ENCODE results near the gene TPD52L2.
A peak's percentile ranks its signal among the peaks of the same experiment; 100 is the strongest.
"Not testable (repeated sequence)": the region's sequence is repeated elsewhere in the genome, so short reads cannot be mapped to it uniquely, and the experiment has no call there.

Gene TPD52L2

DNA sequence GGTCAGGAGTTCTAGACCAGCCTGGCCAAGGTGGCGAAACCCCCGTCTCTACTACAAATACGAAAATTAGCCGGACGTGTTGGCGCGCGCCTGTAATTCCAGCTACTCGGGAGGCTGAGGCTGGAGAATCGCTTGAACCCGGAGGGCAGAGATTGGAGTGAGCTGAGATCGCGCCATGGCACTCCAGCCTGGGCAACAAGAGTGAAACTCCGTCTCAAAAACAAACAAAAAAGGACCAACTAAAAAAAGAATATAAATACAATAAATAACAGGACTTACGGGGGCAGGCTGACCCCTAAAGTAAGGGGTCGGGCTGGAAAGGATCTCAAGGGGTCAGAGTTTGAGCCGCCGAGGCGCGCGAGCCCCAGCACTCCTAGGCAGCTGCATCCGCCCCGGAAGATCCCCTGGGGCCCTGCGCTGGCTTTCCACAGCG lies 509 bp upstream of the TPD52L2 start:
- DNase-seq, result no peak
- H3K4me1 ChIP-seq (ENCODE audit: control extremely low read depth in 1 of 4, control insufficient read depth in 4 of 4, insufficient read depth in 4 of 4, low read length in 3 of 4), result peaks cover 0 to 63% (median 43%) of the 10 kb centered on the region in 4 experiments
- POLR2A ChIA-PET, result interaction anchor here (0.6 to 1.7 kb wide), 13 partner anchors 9 to 378 kb away, joined by 3 to 5 read pairs (median 3); partner anchors contain the start of genes SLC2A4RG and ZBTB46
- no peaks in the 10 kb centered on the region for H3K27me3 ChIP-seq (replicated peaks in 2 of 5; ENCODE audit: control insufficient read depth in 4 of 5, insufficient read depth in 5 of 5, low read length in 4 of 5)
- CTCF ChIA-PET, result interaction anchor here (0.6 to 3.0 kb wide), 19 partner anchors 9 to 166 kb away, joined by 3 to 13 read pairs (median 4); partner anchors contain the start of genes ARFRP1, DNAJC5 and ZGPAT
- 0% methylated on average over 17 of the region's 25 CpGs for WGBS (ENCODE audit: insufficient coverage)
- no peaks in the 10 kb centered on the region for H3K9me3 ChIP-seq (ENCODE audit: control extremely low read depth in 1 of 5, control insufficient read depth in 4 of 5, insufficient read depth in 2 of 5, low read depth in 1 of 5, low read length in 4 of 5)
- H3K4me3 ChIP-seq (ENCODE audit: control insufficient read depth in 1 of 7, extremely low read depth in 1 of 7, insufficient read depth in 4 of 7, low read depth in 2 of 7, low read length in 6 of 7), result peak overlapping the region; percentile 59 to 95 (median 89)
- H3K27ac ChIP-seq (ENCODE audit: insufficient read depth in 1 of 2, low read depth in 1 of 2, low read length in 2 of 2, poor library complexity in 1 of 2, severe bottlenecking in 2 of 2), result peak overlapping the region; percentile 33 to 93
- H3K36me3 ChIP-seq (ENCODE audit: control insufficient read depth in 4 of 4, insufficient read depth in 4 of 4, low read length in 3 of 4), result peaks cover 0 to 34% (median 25%) of the 10 kb centered on the region in 4 experiments

GRCh38 chr20:63867042-63867441 lies 2.0 kb downstream of the TPD52L2 start:
- ChIA-PET POLR2A (interaction anchor here (0.7 kb wide), 2 partner anchors 30 to 75 kb away, joined by 3 read pairs; no protein-coding TSS in a partner anchor), CTCF (interaction anchor here (0.7 to 3.0 kb wide), 4 partner anchors 10 to 171 kb away, joined by 3 to 13 read pairs (median 4); no protein-coding TSS in a partner anchor)
- H3K9me3 ChIP-seq (ENCODE audit: control extremely low read depth in 1 of 5, control insufficient read depth in 4 of 5, insufficient read depth in 2 of 5, low read depth in 1 of 5, low read length in 4 of 5); DNase-seq; H3K4me3 ChIP-seq (ENCODE audit: control insufficient read depth in 1 of 7, extremely low read depth in 1 of 7, insufficient read depth in 4 of 7, low read depth in 2 of 7, low read length in 6 of 7); H3K27me3 ChIP-seq (replicated peaks in 2 of 5; ENCODE audit: control insufficient read depth in 4 of 5, insufficient read depth in 5 of 5, low read length in 4 of 5); H3K27ac ChIP-seq (ENCODE audit: insufficient read depth in 1 of 2, low read depth in 1 of 2, low read length in 2 of 2, poor library complexity in 1 of 2, severe bottlenecking in 2 of 2): not testable (repeated sequence)
- Histone ChIP-seq H3K4me1 (ENCODE audit: control extremely low read depth in 1 of 4, control insufficient read depth in 4 of 4, insufficient read depth in 4 of 4, low read length in 3 of 4) (peaks cover 0 to 38% (median 24%) of the 10 kb centered on the region in 4 experiments), H3K36me3 (ENCODE audit: control insufficient read depth in 4 of 4, insufficient read depth in 4 of 4, low read length in 3 of 4) (peaks cover 7 to 40% (median 25%) of the 10 kb centered on the region in 4 experiments)
- WGBS (ENCODE audit: insufficient coverage), result 98% methylated on average over 13 of the region's 13 CpGs

DNA sequence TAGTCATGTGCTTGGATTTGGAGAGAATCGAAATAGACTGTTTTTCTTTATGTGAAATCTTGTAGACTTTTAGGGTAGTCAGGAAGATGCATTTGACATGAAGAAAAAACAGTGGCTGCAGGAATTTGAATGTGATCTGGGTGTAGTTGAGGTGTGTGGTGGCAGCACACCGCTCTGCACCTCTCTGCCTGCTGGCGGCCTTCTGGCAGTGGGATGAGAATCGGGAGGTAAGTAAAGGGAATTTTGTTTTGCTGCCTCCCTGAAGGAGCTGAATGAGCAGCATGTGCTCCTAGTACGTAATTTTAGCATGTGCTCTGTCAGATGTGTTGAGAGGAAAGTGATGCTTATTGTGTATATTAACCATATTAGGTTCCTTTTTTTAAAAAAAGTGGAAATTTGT lies 3.2 kb downstream of the TPD52L2 start:
- Histone ChIP-seq H3K9me3 (ENCODE audit: control extremely low read depth in 1 of 5, control insufficient read depth in 4 of 5, insufficient read depth in 2 of 5, low read depth in 1 of 5, low read length in 4 of 5) (no peaks in the 10 kb centered on the region), H3K27me3 (replicated peaks in 2 of 5; ENCODE audit: control insufficient read depth in 4 of 5, insufficient read depth in 5 of 5, low read length in 4 of 5) (no peaks in the 10 kb centered on the region), H3K4me3 (ENCODE audit: control insufficient read depth in 1 of 7, extremely low read depth in 1 of 7, insufficient read depth in 4 of 7, low read depth in 2 of 7, low read length in 6 of 7) (no peak overlapping the region), H3K4me1 (ENCODE audit: control extremely low read depth in 1 of 4, control insufficient read depth in 4 of 4, insufficient read depth in 4 of 4, low read length in 3 of 4) (peaks cover 0 to 26% (median 22%) of the 10 kb centered on the region in 4 experiments), H3K36me3 (ENCODE audit: control insufficient read depth in 4 of 4, insufficient read depth in 4 of 4, low read length in 3 of 4) (peaks cover 7 to 35% (median 23%) of the 10 kb centered on the region in 4 experiments), H3K27ac (ENCODE audit: insufficient read depth in 1 of 2, low read depth in 1 of 2, low read length in 2 of 2, poor library complexity in 1 of 2, severe bottlenecking in 2 of 2) (no peak overlapping the region)
- 90% methylated on average over 4 of the region's 5 CpGs for WGBS (ENCODE audit: insufficient coverage)
- DNase-seq, result no peak
- POLR2A ChIA-PET, result no interaction called here
- CTCF ChIA-PET, result interaction anchor here (0.8 kb wide), 1 partner anchor 160 kb away, joined by 3 read pairs; the partner anchor contains the start of genes ARFRP1 and ZGPAT

DNA sequence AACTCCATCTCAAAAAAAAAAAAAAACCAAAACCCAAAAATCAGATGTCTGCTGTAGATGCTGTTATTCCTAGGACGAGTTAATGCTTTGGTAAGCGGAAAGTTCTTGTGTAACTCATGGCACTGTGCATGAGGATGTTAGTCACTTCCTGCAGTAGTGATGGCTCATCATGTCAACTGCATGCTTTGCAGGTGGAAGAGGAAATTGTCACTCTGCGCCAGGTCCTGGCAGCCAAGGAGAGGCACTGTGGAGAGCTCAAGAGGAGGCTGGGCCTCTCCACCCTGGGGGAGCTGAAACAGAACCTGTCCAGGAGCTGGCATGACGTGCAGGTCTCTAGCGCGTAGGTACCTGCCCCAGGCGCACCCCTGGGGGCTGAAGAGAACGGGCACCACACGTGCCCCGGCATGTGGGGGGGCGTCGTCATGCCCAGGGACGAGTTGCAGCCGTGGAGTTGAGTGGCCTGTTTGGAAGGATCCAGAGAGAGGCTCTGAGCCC lies 8.5 kb downstream of the TPD52L2 start:
- WGBS (ENCODE audit: insufficient coverage), result 85% methylated on average over 14 of the region's 14 CpGs
- Histone ChIP-seq H3K27me3 (replicated peaks in 2 of 5; ENCODE audit: control insufficient read depth in 4 of 5, insufficient read depth in 5 of 5, low read length in 4 of 5) (no peaks in the 10 kb centered on the region), H3K4me3 (ENCODE audit: control insufficient read depth in 1 of 7, extremely low read depth in 1 of 7, insufficient read depth in 4 of 7, low read depth in 2 of 7, low read length in 6 of 7) (no peak overlapping the region), H3K4me1 (ENCODE audit: control extremely low read depth in 1 of 4, control insufficient read depth in 4 of 4, insufficient read depth in 4 of 4, low read length in 3 of 4) (peaks cover 0 to 9% (median 6%) of the 10 kb centered on the region in 4 experiments), H3K27ac (ENCODE audit: insufficient read depth in 1 of 2, low read depth in 1 of 2, low read length in 2 of 2, poor library complexity in 1 of 2, severe bottlenecking in 2 of 2) (no peak overlapping the region), H3K9me3 (ENCODE audit: control extremely low read depth in 1 of 5, control insufficient read depth in 4 of 5, insufficient read depth in 2 of 5, low read depth in 1 of 5, low read length in 4 of 5) (no peaks in the 10 kb centered on the region), H3K36me3 (ENCODE audit: control insufficient read depth in 4 of 4, insufficient read depth in 4 of 4, low read length in 3 of 4) (peaks cover 23 to 75% (median 49%) of the 10 kb centered on the region in 4 experiments)
- ChIA-PET CTCF (interaction anchor here (0.9 to 2.4 kb wide), 4 partner anchors 8 to 98 kb away, joined by 3 to 6 read pairs (median 3); partner anchors contain the start of gene TPD52L2), POLR2A (interaction anchor here (0.6 to 0.7 kb wide), 2 partner anchors 9 to 118 kb away, joined by 4 to 5 read pairs; partner anchors contain the start of gene TPD52L2)
- DNase-seq, result peak; percentile 67 to 91 (median 89)

DNA sequence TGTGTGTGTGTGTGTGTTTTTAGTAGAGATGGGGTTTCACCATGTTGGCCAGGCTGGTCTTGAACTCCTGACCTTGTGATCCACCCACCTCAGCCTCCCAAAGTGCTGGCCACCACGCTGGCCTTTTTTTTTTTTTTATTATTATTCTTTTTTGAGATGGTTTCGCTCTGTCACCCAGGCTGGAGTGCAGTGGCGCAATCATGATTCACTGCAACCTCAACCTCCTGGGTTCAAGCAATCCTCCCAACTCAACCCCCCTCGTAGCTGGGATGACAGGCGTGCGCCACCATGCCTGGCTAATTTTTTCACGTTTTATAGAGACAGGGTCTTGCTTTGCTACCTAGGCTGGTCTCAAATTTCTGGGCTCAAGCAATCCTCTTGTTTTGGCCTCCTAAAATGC lies 9.2 kb downstream of the TPD52L2 start:
- not testable (repeated sequence) for H3K4me3 ChIP-seq (ENCODE audit: control insufficient read depth in 1 of 7, extremely low read depth in 1 of 7, insufficient read depth in 4 of 7, low read depth in 2 of 7, low read length in 6 of 7); DNase-seq; H3K27ac ChIP-seq (ENCODE audit: insufficient read depth in 1 of 2, low read depth in 1 of 2, low read length in 2 of 2, poor library complexity in 1 of 2, severe bottlenecking in 2 of 2); H3K4me1 ChIP-seq (ENCODE audit: control extremely low read depth in 1 of 4, control insufficient read depth in 4 of 4, insufficient read depth in 4 of 4, low read length in 3 of 4); H3K27me3 ChIP-seq (replicated peaks in 2 of 5; ENCODE audit: control insufficient read depth in 4 of 5, insufficient read depth in 5 of 5, low read length in 4 of 5); H3K9me3 ChIP-seq (ENCODE audit: control extremely low read depth in 1 of 5, control insufficient read depth in 4 of 5, insufficient read depth in 2 of 5, low read depth in 1 of 5, low read length in 4 of 5)
- H3K36me3 ChIP-seq (ENCODE audit: control insufficient read depth in 4 of 4, insufficient read depth in 4 of 4, low read length in 3 of 4), result peaks cover 23 to 74% (median 48%) of the 10 kb centered on the region in 4 experiments
- ChIA-PET CTCF (interaction anchor here (0.9 kb wide), 2 partner anchors 9 to 99 kb away, joined by 3 read pairs; partner anchors contain the start of gene TPD52L2), POLR2A (interaction anchor here (0.7 kb wide), 1 partner anchor 9 kb away, joined by 5 read pairs; the partner anchor contains the start of gene TPD52L2)
- 100% methylated on average over 4 of the region's 7 CpGs for WGBS (ENCODE audit: insufficient coverage)

DNA sequence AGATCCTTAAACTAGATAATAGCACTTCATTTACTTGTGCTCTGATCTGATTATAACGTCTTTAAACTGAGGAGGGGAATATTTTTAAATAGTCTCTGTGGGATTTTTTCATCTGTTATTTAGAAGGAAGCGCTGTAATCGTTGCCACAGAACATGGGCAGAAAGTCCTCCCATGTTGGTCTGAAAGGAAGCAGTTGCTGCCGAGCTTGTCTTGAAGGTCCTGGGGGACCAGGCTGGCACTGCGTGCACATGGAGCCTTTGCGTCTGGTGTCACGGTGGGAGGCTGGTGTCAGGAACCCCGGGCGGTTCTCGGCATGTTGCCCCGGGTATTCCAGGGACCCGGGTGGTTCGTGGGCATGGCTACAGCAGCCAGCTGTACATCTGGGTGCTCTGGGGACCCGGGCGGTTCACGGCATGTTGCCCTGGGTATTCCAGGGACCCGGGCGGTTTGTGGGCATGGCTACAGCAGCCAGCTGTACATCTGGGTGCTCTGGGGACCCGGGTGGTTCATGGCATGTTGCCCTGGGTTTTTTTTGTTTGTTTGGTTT lies 11.5 kb downstream of the TPD52L2 start:
- H3K27me3 ChIP-seq (replicated peaks in 2 of 5; ENCODE audit: control insufficient read depth in 4 of 5, insufficient read depth in 5 of 5, low read length in 4 of 5), result no peaks in the 10 kb centered on the region
- peaks cover 19 to 60% (median 41%) of the 10 kb centered on the region in 4 experiments for H3K36me3 ChIP-seq (ENCODE audit: control insufficient read depth in 4 of 4, insufficient read depth in 4 of 4, low read length in 3 of 4)
- H3K4me3 ChIP-seq (ENCODE audit: control insufficient read depth in 1 of 7, extremely low read depth in 1 of 7, insufficient read depth in 4 of 7, low read depth in 2 of 7, low read length in 6 of 7), result no peak overlapping the region
- CTCF ChIA-PET, result interaction anchor here (0.5 to 3.1 kb wide), 2 partner anchors 11 to 245 kb away, joined by 3 to 13 read pairs; partner anchors contain the start of gene TPD52L2
- peaks cover 0 to 9% (median 6%) of the 10 kb centered on the region in 4 experiments for H3K4me1 ChIP-seq (ENCODE audit: control extremely low read depth in 1 of 4, control insufficient read depth in 4 of 4, insufficient read depth in 4 of 4, low read length in 3 of 4)
- POLR2A ChIA-PET, result no interaction called here
- DNase-seq, result no peak
- no peak overlapping the region for H3K27ac ChIP-seq (ENCODE audit: insufficient read depth in 1 of 2, low read depth in 1 of 2, low read length in 2 of 2, poor library complexity in 1 of 2, severe bottlenecking in 2 of 2)
- no peaks in the 10 kb centered on the region for H3K9me3 ChIP-seq (ENCODE audit: control extremely low read depth in 1 of 5, control insufficient read depth in 4 of 5, insufficient read depth in 2 of 5, low read depth in 1 of 5, low read length in 4 of 5)
- WGBS (ENCODE audit: insufficient coverage), result 99% methylated on average over 12 of the region's 19 CpGs

All from common myeloid progenitor, CD34-positive (primary cell).